ENCODE measurements around the gene OR5A1.

- TF ChIP-seq, protein P1, sequence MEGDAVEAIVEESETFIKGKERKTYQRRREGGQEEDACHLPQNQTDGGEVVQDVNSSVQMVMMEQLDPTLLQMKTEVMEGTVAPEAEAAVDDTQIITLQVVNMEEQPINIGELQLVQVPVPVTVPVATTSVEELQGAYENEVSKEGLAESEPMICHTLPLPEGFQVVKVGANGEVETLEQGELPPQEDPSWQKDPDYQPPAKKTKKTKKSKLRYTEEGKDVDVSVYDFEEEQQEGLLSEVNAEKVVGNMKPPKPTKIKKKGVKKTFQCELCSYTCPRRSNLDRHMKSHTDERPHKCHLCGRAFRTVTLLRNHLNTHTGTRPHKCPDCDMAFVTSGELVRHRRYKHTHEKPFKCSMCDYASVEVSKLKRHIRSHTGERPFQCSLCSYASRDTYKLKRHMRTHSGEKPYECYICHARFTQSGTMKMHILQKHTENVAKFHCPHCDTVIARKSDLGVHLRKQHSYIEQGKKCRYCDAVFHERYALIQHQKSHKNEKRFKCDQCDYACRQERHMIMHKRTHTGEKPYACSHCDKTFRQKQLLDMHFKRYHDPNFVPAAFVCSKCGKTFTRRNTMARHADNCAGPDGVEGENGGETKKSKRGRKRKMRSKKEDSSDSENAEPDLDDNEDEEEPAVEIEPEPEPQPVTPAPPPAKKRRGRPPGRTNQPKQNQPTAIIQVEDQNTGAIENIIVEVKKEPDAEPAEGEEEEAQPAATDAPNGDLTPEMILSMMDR (conservative IDR thresholded peaks at IDR 0.05) = no peak
- TF ChIP-seq ZFX (IDR thresholded peaks at IDR 0.05) = no peak
Observed at GRCh38 chr11:59416613-59417012, 19.7 kb upstream of the OR5A1 start.

Data from C4-2B (cell line).